Stimulated activated CD4-positive, alpha-beta T cell treated with anti-CD3 and anti-CD28 coated beads, TNF-alpha, amount 100 ng/mL, for 1 hour (primary cell): ENCODE results near the gene INKA1.
A peak's percentile ranks its signal among the peaks of the same experiment; 100 is the strongest.

ENCODE experiments used
- DNase-seq, 3 donors: peaks; one replicate each; pipeline ENCODE4 v3.0.0-alpha.2; 2020; ENCODE audit warnings: low read depth in 3 of 3, low spot score in 1 of 3

The INKA1 gene

GRCh38 chr3:49786357-49787181 lies 16.5 kb upstream of the INKA1 start, which contains the start of gene IP6K1:
TSS of gene IP6K1 (minus strand) at chr3:49786542. CDS start at chr3:49748040, 38,502 bp downstream.
- DNase-seq: peak; percentile 96 to 99 (median 97)

GRCh38 chr3:49787182-49787464 lies 15.9 kb upstream of the INKA1 start:
- DNase-seq: no peak

- DNase-seq: no peak
These were observed 15.5 kb upstream of the INKA1 start for GRCh38 chr3:49787536-49787935.

GRCh38 chr3:49788056-49788455 lies 15.0 kb upstream of the INKA1 start:
- no peak for DNase-seq

GRCh38 chr3:49790626-49791411 lies 12.2 kb upstream of the INKA1 start:
- DNase-seq: no peak

- DNase-seq: no peak
These were observed 11.5 kb upstream of the INKA1 start for GRCh38 chr3:49791571-49791970.

GRCh38 chr3:49792371-49793150 lies 10.5 kb upstream of the INKA1 start:
- no peak for DNase-seq

GRCh38 chr3:49793486-49794085 lies 9.5 kb upstream of the INKA1 start:
- DNase-seq: no peak

GRCh38 chr3:49794431-49794830 lies 8.6 kb upstream of the INKA1 start:
- no peak for DNase-seq

- DNase-seq: no peak
These were observed 7.8 kb upstream of the INKA1 start for GRCh38 chr3:49794926-49795905.

- DNase-seq: no peak
These were observed 4.0 kb upstream of the INKA1 start for GRCh38 chr3:49799105-49799504.

GRCh38 chr3:49799761-49800160 lies 3.3 kb upstream of the INKA1 start, which contains the start of gene CDHR4:
TSS of gene CDHR4 (minus strand) at chr3:49799873. CDS start at chr3:49799812, 61 bp downstream.
- no peak for DNase-seq

GRCh38 chr3:49801160-49801559 lies 1.9 kb upstream of the INKA1 start:
- DNase-seq: no peak

- no peak for DNase-seq
These were observed 542 bp downstream of the INKA1 start for GRCh38 chr3:49803465-49804140.

- DNase-seq: no peak
These were observed 1.3 kb downstream of the INKA1 start for GRCh38 chr3:49804141-49805041.

- no peak for DNase-seq
These were observed 2.3 kb downstream of the INKA1 start for GRCh38 chr3:49805367-49805782.

- DNase-seq: no peak
These were observed 3.0 kb downstream of the INKA1 start for GRCh38 chr3:49805897-49806701.

GRCh38 chr3:49806850-49807249 lies 3.8 kb downstream of the INKA1 start:
- DNase-seq: no peak
